HepG2 (cell line): ENCODE measurements around the gene ZMYND8. TPM values are rescaled to one million over a fixed set of nuclear protein-coding genes. Genes with fewer than 3 reads are reported as not detected.

ENCODE experiments used
- AFF4 ChIP-seq: sonication (generic); formaldehyde crosslinking; IDR thresholded peaks from 2 replicates; pipeline ENCODE4 v1.4.0; 2020; ENCODE audit warnings: missing genetic modification reagents
- ATM ChIP-seq: fragments of 450-650 bp; IDR thresholded peaks from 2 replicates; pipeline ENCODE4 v1.7.1; 2017; ENCODE audit warnings: mild to moderate bottlenecking, borderline replicate concordance
- EHMT2 ChIP-seq: fragments of 200-600 bp; sonication (generic); IDR thresholded peaks from 2 replicates; pipeline ENCODE4 v1.7.0; 2017; ENCODE audit warnings: antibody characterized with exemption, low read depth, low read length, borderline replicate concordance
- HOXA9 ChIP-seq: sonication (generic); formaldehyde crosslinking; IDR thresholded peaks from 2 replicates; pipeline ENCODE4 v1.8.1; 2022; ENCODE audit warnings: missing genetic modification reagents, mild to moderate bottlenecking, moderate library complexity, borderline replicate concordance
- ZNF770 ChIP-seq: sonication (generic); formaldehyde crosslinking; IDR thresholded peaks from 2 replicates; pipeline ENCODE4 v1.5.0; 2020; ENCODE audit warnings: mild to moderate bottlenecking, missing genetic modification reagents
- polyA plus RNA-seq, 8 experiments: library from polyadenylated mRNA; depleted of rRNA in 3 of 8; stranded (reverse) in 7 of 8; unstranded in 1 of 8; fragments of >200 nt; fragmentation: Illumina TruSeq in 4 of 8; extraction: Trizol in 4 of 8; gene quantifications; 2 replicates each; pipeline versions ENCODE4 v1.2.1 to v1.2.3, GENCODE V29; 2011 to 2016; ENCODE audit warnings: low read depth in 4 of 8, missing spikeins in 1 of 8, mixed read lengths in 1 of 8; ENCODE audit not compliant: insufficient read depth in 1 of 8
- total RNA-seq, 5 experiments: library from RNA; depleted of rRNA; stranded (reverse); fragments of >200 nt; fragmentation: Illumina TruSeq; extraction: Trizol; gene quantifications; 2 replicates each; pipeline ENCODE4 v1.2.3, GENCODE V29; 2016; ENCODE audit warnings: low read depth in 1 of 5

Gene ZMYND8
- total and polyA plus RNA-seq, 2 of the 13 experiments (the other 11 are each of a cell fraction or from before 2014, with no cell fraction given) = 53.9 to 84.7 TPM

GRCh38 chr20:47252879-47253307 is 103.6 kb downstream of the ZMYND8 start (continued):
- 0 out of 2 replicates have a peak, but pooled peaks have one; percentile 4 for TF ChIP-seq ZNF770
- no peak for TF ChIP-seq HOXA9 (CRISPR knock-in tag)
- TF ChIP-seq ATM = no peak
- no peak for TF ChIP-seq AFF4 (CRISPR knock-in tag)
- no peak for TF ChIP-seq EHMT2
- TF ChIP-seq, all 625 proteins: peak for 2
